CD4-positive, CD25-positive, alpha-beta regulatory T cell (primary cell): ENCODE measurements around the gene SPECC1. TPM values are rescaled to one million over a fixed set of nuclear protein-coding genes. Genes with fewer than 3 reads are reported as not detected.

Experiments used
- ATAC-seq, 2 donors: fragments of 150-1000 bp; cut with Tn5 transposase; one replicate each; pipeline ENCODE4 v1.10.0; 2021; ENCODE audit warnings: low read depth in 2 of 2, moderate number of reproducible peaks in 2 of 2, moderate library complexity in 1 of 2
- DNase-seq, 3 donors: peaks; one replicate each; pipeline versions ENCODE4 v3.0.0 to v3.0.0-alpha.2; 2012 to 2022; ENCODE audit warnings: mixed read lengths in 1 of 3
- H3K27ac ChIP-seq: one replicate; pipeline ENCODE4 v1.7.0; 2013; ENCODE audit warnings: mild to moderate bottlenecking, low read length; ENCODE audit not compliant: insufficient read depth, poor library complexity, severe bottlenecking
- H3K27me3 ChIP-seq: one replicate; pipeline ENCODE4 v1.7.0; 2013; ENCODE audit warnings: low read length; ENCODE audit not compliant: control insufficient read depth, insufficient read depth
- H3K36me3 ChIP-seq: one replicate; pipeline ENCODE4 v1.7.0; 2013; ENCODE audit warnings: mild to moderate bottlenecking, low read length, moderate library complexity; ENCODE audit not compliant: control insufficient read depth, insufficient read depth
- H3K4me1 ChIP-seq: 2 replicates; pipeline ENCODE4 v1.7.0; 2013; ENCODE audit warnings: mild to moderate bottlenecking, low read length; ENCODE audit not compliant: insufficient read depth, control insufficient read depth, poor library complexity, severe bottlenecking
- H3K4me3 ChIP-seq: one replicate; pipeline ENCODE4 v1.7.0; 2013; ENCODE audit warnings: low read depth, mild to moderate bottlenecking, low read length, moderate library complexity
- H3K9me3 ChIP-seq, 2 experiments: 1 replicate in 1 of 2; 2 replicates in 1 of 2; pipeline ENCODE4 v1.7.0; 2013; ENCODE audit warnings: low read length in 2 of 2, mild to moderate bottlenecking in 1 of 2, moderate library complexity in 1 of 2; ENCODE audit not compliant: control insufficient read depth in 2 of 2
- H3K27ac Mint-ChIP-seq, 3 donors: one replicate each; pipeline ENCODE4 v1.8.0; 2020 to 2022; ENCODE audit warnings: mild to moderate bottlenecking in 3 of 3, mixed read lengths in 3 of 3, moderate library complexity in 2 of 3
- H3K27me3 Mint-ChIP-seq: one replicate; pipeline ENCODE4 v1.8.0; 2022; ENCODE audit warnings: mild to moderate bottlenecking, mixed read lengths
- H3K36me3 Mint-ChIP-seq: one replicate; pipeline ENCODE4 v1.8.0; 2020; ENCODE audit warnings: mixed read lengths
- H3K4me1 Mint-ChIP-seq, 4 donors: one replicate each; pipeline ENCODE4 v1.8.0; 2020 to 2022; ENCODE audit warnings: mixed read lengths in 4 of 4, mild to moderate bottlenecking in 1 of 4
- H3K4me3 Mint-ChIP-seq, 4 donors: one replicate each; pipeline ENCODE4 v1.8.0; 2020 to 2022; ENCODE audit warnings: mild to moderate bottlenecking in 4 of 4, mixed read lengths in 4 of 4, moderate library complexity in 3 of 4
- H3K9me3 Mint-ChIP-seq, 7 donors: one replicate each; pipeline ENCODE4 v1.8.0; 2020 to 2022; ENCODE audit warnings: mixed read lengths in 7 of 7, mild to moderate bottlenecking in 3 of 7, moderate library complexity in 2 of 7
- polyA plus RNA-seq, 4 donors: library from polyadenylated mRNA; unstranded; fragments of 300-500 nt; fragmentation: Illumina TruSeq; gene quantifications; one replicate each; pipeline ENCODE4 v1.2.3, GENCODE V29; 2021
- total RNA-seq: library from RNA; stranded (reverse); gene quantifications from one replicate; pipeline ENCODE4 v1.2.3, GENCODE V29; 2022

The SPECC1 gene
- total and polyA plus RNA-seq, 5 donors from 2014 or later = 0.62 to 6.5 (median 1.2) TPM

GRCh38 chr17:20128036-20128667, 119.0 kb downstream of the SPECC1 start:
- Mint-ChIP-seq H3K4me1 (no peaks in the 10 kb centered on the region), H3K36me3 (no peaks in the 10 kb centered on the region), H3K4me3 (no peak overlapping the region), H3K9me3 (no peaks in the 10 kb centered on the region), H3K27ac (no peak overlapping the region), H3K27me3 (peaks cover 17% of the 10 kb centered on the region)
- no peaks in the 10 kb centered on the region for H3K9me3 ChIP-seq
- H3K36me3 ChIP-seq = no peaks in the 10 kb centered on the region
- H3K4me3 ChIP-seq = no peak overlapping the region
- ATAC-seq (no peak), DNase-seq (no peak)
- H3K27me3 ChIP-seq = no peaks in the 10 kb centered on the region
- no peak overlapping the region for H3K27ac ChIP-seq
- no peaks in the 10 kb centered on the region for H3K4me1 ChIP-seq

- DNase-seq (no peak), ATAC-seq (no peak)
These were observed 124.4 kb downstream of the SPECC1 start for GRCh38 chr17:20133517-20133916.

GRCh38 chr17:20141198-20141972, 132.2 kb downstream of the SPECC1 start:
- H3K27ac Mint-ChIP-seq = no peak overlapping the region
- H3K4me1 Mint-ChIP-seq = no peaks in the 10 kb centered on the region
- DNase-seq (no peak), ATAC-seq (no peak)
- H3K27me3 Mint-ChIP-seq = peaks cover 17% of the 10 kb centered on the region
- Histone ChIP-seq H3K4me1 (no peaks in the 10 kb centered on the region), H3K27ac (no peak overlapping the region), H3K4me3 (no peak overlapping the region), H3K36me3 (no peaks in the 10 kb centered on the region), H3K9me3 (no peaks in the 10 kb centered on the region), H3K27me3 (peaks cover 8% of the 10 kb centered on the region)
- H3K4me3 Mint-ChIP-seq = no peak overlapping the region
- peaks cover 0 to 3% (median 0%) of the 10 kb centered on the region in 7 donors for H3K9me3 Mint-ChIP-seq
- no peaks in the 10 kb centered on the region for H3K36me3 Mint-ChIP-seq

More at GRCh38 chr17:20133517-20133916, 124.4 kb downstream of the SPECC1 start:
- Histone ChIP-seq H3K27me3 (peaks cover 9% of the 10 kb centered on the region), H3K36me3 (no peaks in the 10 kb centered on the region), H3K4me3 (no peak overlapping the region), H3K9me3 (no peaks in the 10 kb centered on the region), H3K4me1 (no peaks in the 10 kb centered on the region), H3K27ac (no peak overlapping the region)
- Mint-ChIP-seq H3K4me3 (no peak overlapping the region), H3K27ac (no peak overlapping the region), H3K9me3 (no peaks in the 10 kb centered on the region), H3K27me3 (peaks cover 26% of the 10 kb centered on the region), H3K4me1 (no peaks in the 10 kb centered on the region), H3K36me3 (no peaks in the 10 kb centered on the region)

GRCh38 chr17:20142268-20142667, 133.1 kb downstream of the SPECC1 start:
- no peak overlapping the region for H3K4me3 Mint-ChIP-seq
- Histone ChIP-seq H3K27me3 (peaks cover 4% of the 10 kb centered on the region), H3K27ac (no peak overlapping the region), H3K9me3 (no peaks in the 10 kb centered on the region), H3K4me3 (no peak overlapping the region), H3K36me3 (no peaks in the 10 kb centered on the region), H3K4me1 (no peaks in the 10 kb centered on the region)
- DNase-seq = no peak
- H3K27ac Mint-ChIP-seq = no peak overlapping the region
- no peaks in the 10 kb centered on the region for H3K4me1 Mint-ChIP-seq
- peaks cover 0 to 4% (median 0%) of the 10 kb centered on the region in 7 donors for H3K9me3 Mint-ChIP-seq
- no peaks in the 10 kb centered on the region for H3K36me3 Mint-ChIP-seq
- peaks cover 12% of the 10 kb centered on the region for H3K27me3 Mint-ChIP-seq
- ATAC-seq = no peak

GRCh38 chr17:20143740-20144139, 134.6 kb downstream of the SPECC1 start:
- Mint-ChIP-seq H3K27ac (no peak overlapping the region), H3K36me3 (no peaks in the 10 kb centered on the region), H3K4me3 (no peak overlapping the region), H3K27me3 (peaks cover 10% of the 10 kb centered on the region), H3K9me3 (peaks cover 0 to 4% (median 0%) of the 10 kb centered on the region in 7 donors), H3K4me1 (no peaks in the 10 kb centered on the region)
- peaks cover 2% of the 10 kb centered on the region for H3K27me3 ChIP-seq
- no peak overlapping the region for H3K27ac ChIP-seq
- no peaks in the 10 kb centered on the region for H3K9me3 ChIP-seq
- no peaks in the 10 kb centered on the region for H3K36me3 ChIP-seq
- H3K4me3 ChIP-seq = no peak overlapping the region
- H3K4me1 ChIP-seq = no peaks in the 10 kb centered on the region
- no peak for ATAC-seq
- no peak for DNase-seq

GRCh38 chr17:20145567-20145966, 136.4 kb downstream of the SPECC1 start:
- Mint-ChIP-seq H3K9me3 (peaks cover 0 to 4% (median 0%) of the 10 kb centered on the region in 7 donors), H3K27ac (no peak overlapping the region)

GRCh38 chr17:20149251-20149650, 140.1 kb downstream of the SPECC1 start:
- Histone ChIP-seq H3K27me3 (peaks cover 2% of the 10 kb centered on the region), H3K4me1 (no peaks in the 10 kb centered on the region), H3K4me3 (no peak overlapping the region), H3K9me3 (no peaks in the 10 kb centered on the region), H3K36me3 (no peaks in the 10 kb centered on the region), H3K27ac (no peak overlapping the region)
- DNase-seq = no peak
- peaks cover 0 to 4% (median 0%) of the 10 kb centered on the region in 7 donors for H3K9me3 Mint-ChIP-seq
- no peak overlapping the region for H3K27ac Mint-ChIP-seq
- H3K36me3 Mint-ChIP-seq = no peaks in the 10 kb centered on the region
- H3K27me3 Mint-ChIP-seq = peaks cover 14% of the 10 kb centered on the region
- no peaks in the 10 kb centered on the region for H3K4me1 Mint-ChIP-seq
- no peak for ATAC-seq
- H3K4me3 Mint-ChIP-seq = no peak overlapping the region

More at GRCh38 chr17:20145567-20145966, 136.4 kb downstream of the SPECC1 start:
- H3K4me1 ChIP-seq = no peaks in the 10 kb centered on the region
- H3K36me3 Mint-ChIP-seq = no peaks in the 10 kb centered on the region
- ATAC-seq = no peak
- H3K27me3 ChIP-seq = peaks cover 5% of the 10 kb centered on the region
- H3K4me1 Mint-ChIP-seq = no peaks in the 10 kb centered on the region
- no peaks in the 10 kb centered on the region for H3K9me3 ChIP-seq
- no peaks in the 10 kb centered on the region for H3K36me3 ChIP-seq
- H3K27me3 Mint-ChIP-seq = peaks cover 14% of the 10 kb centered on the region
- no peak overlapping the region for H3K27ac ChIP-seq
- no peak overlapping the region for H3K4me3 Mint-ChIP-seq
- no peak overlapping the region for H3K4me3 ChIP-seq
- DNase-seq = no peak
